ENCODE data around the gene HMG20A.

The HMG20A gene

DNA sequence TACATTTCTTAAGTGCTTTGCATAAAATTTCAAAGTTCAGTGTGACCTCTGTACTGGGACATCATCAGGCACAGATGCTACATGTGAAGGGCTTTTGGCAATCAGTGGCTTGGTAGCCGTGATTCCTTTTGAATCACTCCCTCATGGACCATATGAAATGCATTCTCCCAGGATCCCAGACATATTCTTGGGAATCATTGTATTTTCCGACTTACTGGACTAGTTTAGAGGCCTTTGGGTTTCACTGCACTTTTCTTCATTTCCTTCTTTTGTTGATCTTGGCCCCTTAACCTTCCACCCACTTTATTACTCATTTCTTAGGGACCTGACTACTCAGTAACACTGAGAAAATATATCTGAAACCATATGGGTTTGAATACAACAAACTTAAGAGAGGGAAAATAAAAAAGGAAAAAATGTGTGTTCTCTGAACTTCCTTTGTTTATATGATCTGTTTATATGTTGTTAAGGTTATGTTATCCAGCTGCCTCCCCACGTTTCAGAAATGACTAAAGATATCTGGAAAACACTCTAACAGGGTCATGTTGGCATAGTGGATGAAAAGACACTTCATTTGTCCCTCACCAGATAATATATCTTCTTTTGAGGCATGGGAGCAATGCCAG, 35.1 kb downstream of the HMG20A start:
- H3K4me3 ChIP-seq (ENCODE audit: low read depth in 1 of 5, low read length in 5 of 5) = no peak overlapping the region
- H3K36me3 ChIP-seq (ENCODE audit: control insufficient read depth in 5 of 5, insufficient read depth in 5 of 5, low read length in 5 of 5) = peaks cover 0 to 22% (median 3%) of the 10 kb centered on the region in 5 donors
- H3K27me3 ChIP-seq (ENCODE audit: control insufficient read depth in 5 of 5, insufficient read depth in 4 of 5, low read length in 5 of 5) = no peaks in the 10 kb centered on the region
- H3K27ac ChIP-seq (ENCODE audit: low read depth, low read length) = peak overlapping the region; percentile 66
- H3K9ac ChIP-seq (ENCODE audit: low read length in 5 of 5) = peak overlapping the region in 2 of 5 donors; percentile 1 to 19
- peaks cover 0 to 27% (median 21%) of the 10 kb centered on the region in 5 donors for H3K4me1 ChIP-seq (ENCODE audit: control insufficient read depth in 5 of 5, insufficient read depth in 5 of 5, low read length in 5 of 5)
- H3K9me3 ChIP-seq (ENCODE audit: control insufficient read depth in 5 of 5, low read length in 5 of 5) = no peaks in the 10 kb centered on the region

GRCh38 chr15:77456746-77457145, 36.1 kb downstream of the HMG20A start:
- Histone ChIP-seq H3K4me3 (ENCODE audit: low read depth in 1 of 5, low read length in 5 of 5) (no peak overlapping the region), H3K36me3 (ENCODE audit: control insufficient read depth in 5 of 5, insufficient read depth in 5 of 5, low read length in 5 of 5) (peaks cover 0 to 18% (median 3%) of the 10 kb centered on the region in 5 donors), H3K4me1 (ENCODE audit: control insufficient read depth in 5 of 5, insufficient read depth in 5 of 5, low read length in 5 of 5) (peaks cover 0 to 27% (median 24%) of the 10 kb centered on the region in 5 donors), H3K27ac (ENCODE audit: low read depth, low read length) (peak overlapping the region; percentile 66), H3K27me3 (ENCODE audit: control insufficient read depth in 5 of 5, insufficient read depth in 4 of 5, low read length in 5 of 5) (no peaks in the 10 kb centered on the region), H3K9me3 (ENCODE audit: control insufficient read depth in 5 of 5, low read length in 5 of 5) (no peaks in the 10 kb centered on the region), H3K9ac (ENCODE audit: low read length in 5 of 5) (no peak overlapping the region)

DNA sequence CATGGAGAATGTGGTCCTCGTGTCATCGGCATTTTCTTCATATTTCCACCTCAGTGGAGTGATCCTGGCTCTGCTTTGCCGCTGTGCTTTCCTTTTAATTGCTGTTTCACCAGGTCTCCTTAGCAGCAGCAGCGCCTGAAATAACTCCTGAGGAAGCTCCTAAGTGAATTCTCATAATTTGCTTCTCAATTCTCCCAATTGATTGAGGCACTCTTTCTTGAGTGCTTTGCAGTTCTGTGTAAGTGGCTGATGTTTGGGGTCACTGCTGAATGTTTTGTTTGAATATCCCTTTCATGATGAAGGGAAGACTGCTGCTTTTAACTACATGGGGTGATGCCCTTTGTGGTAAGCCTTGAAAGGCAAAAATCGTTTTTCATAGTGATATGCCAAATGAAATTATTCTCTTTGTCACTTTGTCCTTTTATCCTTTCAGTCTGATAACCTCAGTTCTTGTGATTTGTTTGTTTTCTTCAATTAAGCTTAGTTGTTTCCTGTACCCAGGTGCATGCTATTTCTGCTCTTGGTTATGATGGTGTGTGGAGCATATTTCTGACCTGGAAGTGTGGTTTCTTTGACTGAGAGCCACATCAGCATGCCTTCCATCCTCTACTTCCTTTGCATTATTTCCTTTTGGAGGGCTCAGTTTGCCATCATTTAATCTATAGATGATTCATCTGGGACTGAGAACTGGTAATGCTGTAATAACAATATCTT, 36.7 kb downstream of the HMG20A start:
- Histone ChIP-seq H3K36me3 (ENCODE audit: control insufficient read depth in 5 of 5, insufficient read depth in 5 of 5, low read length in 5 of 5) (peaks cover 0 to 18% (median 3%) of the 10 kb centered on the region in 5 donors), H3K4me3 (ENCODE audit: low read depth in 1 of 5, low read length in 5 of 5) (no peak overlapping the region), H3K9ac (ENCODE audit: low read length in 5 of 5) (no peak overlapping the region), H3K4me1 (ENCODE audit: control insufficient read depth in 5 of 5, insufficient read depth in 5 of 5, low read length in 5 of 5) (peaks cover 0 to 30% (median 26%) of the 10 kb centered on the region in 5 donors), H3K27ac (ENCODE audit: low read depth, low read length) (no peak overlapping the region), H3K27me3 (ENCODE audit: control insufficient read depth in 5 of 5, insufficient read depth in 4 of 5, low read length in 5 of 5) (no peaks in the 10 kb centered on the region), H3K9me3 (ENCODE audit: control insufficient read depth in 5 of 5, low read length in 5 of 5) (no peaks in the 10 kb centered on the region)

- no peaks in the 10 kb centered on the region for H3K27me3 ChIP-seq (ENCODE audit: control insufficient read depth in 5 of 5, insufficient read depth in 4 of 5, low read length in 5 of 5)
- H3K9me3 ChIP-seq (ENCODE audit: control insufficient read depth in 5 of 5, low read length in 5 of 5) = no peaks in the 10 kb centered on the region
- peaks cover 0 to 18% (median 3%) of the 10 kb centered on the region in 5 donors for H3K36me3 ChIP-seq (ENCODE audit: control insufficient read depth in 5 of 5, insufficient read depth in 5 of 5, low read length in 5 of 5)
- H3K4me1 ChIP-seq (ENCODE audit: control insufficient read depth in 5 of 5, insufficient read depth in 5 of 5, low read length in 5 of 5) = peaks cover 0 to 31% (median 26%) of the 10 kb centered on the region in 5 donors
- H3K27ac ChIP-seq (ENCODE audit: low read depth, low read length) = no peak overlapping the region
- no peak overlapping the region for H3K4me3 ChIP-seq (ENCODE audit: low read depth in 1 of 5, low read length in 5 of 5)
- no peak overlapping the region for H3K9ac ChIP-seq (ENCODE audit: low read length in 5 of 5)
Measured at GRCh38 chr15:77457905-77458265, 37.2 kb downstream of the HMG20A start.

DNA sequence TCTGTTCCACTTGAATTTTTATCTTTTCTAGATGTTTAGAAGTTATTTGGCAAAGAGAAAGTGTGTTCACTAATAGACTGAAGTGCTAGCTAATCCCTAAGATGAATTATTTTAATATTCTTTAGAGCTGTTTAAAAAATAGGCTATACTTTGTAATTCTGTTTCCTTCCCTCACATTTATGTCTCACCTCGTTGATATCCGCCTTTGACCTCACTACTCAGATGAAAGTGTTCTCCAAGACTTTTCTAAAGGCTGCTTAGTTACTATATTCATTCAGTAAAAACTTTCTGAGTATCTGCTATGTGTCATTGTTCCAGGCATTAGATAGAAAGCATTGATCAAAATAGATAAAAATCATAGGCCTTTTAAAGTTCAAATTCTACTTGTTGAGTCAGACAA, 38.3 kb downstream of the HMG20A start:
- Histone ChIP-seq H3K4me3 (ENCODE audit: low read depth in 1 of 5, low read length in 5 of 5) (no peak overlapping the region), H3K9ac (ENCODE audit: low read length in 5 of 5) (no peak overlapping the region), H3K4me1 (ENCODE audit: control insufficient read depth in 5 of 5, insufficient read depth in 5 of 5, low read length in 5 of 5) (peaks cover 0 to 31% (median 26%) of the 10 kb centered on the region in 5 donors), H3K27ac (ENCODE audit: low read depth, low read length) (no peak overlapping the region), H3K9me3 (ENCODE audit: control insufficient read depth in 5 of 5, low read length in 5 of 5) (no peaks in the 10 kb centered on the region), H3K27me3 (ENCODE audit: control insufficient read depth in 5 of 5, insufficient read depth in 4 of 5, low read length in 5 of 5) (no peaks in the 10 kb centered on the region), H3K36me3 (ENCODE audit: control insufficient read depth in 5 of 5, insufficient read depth in 5 of 5, low read length in 5 of 5) (peaks cover 0 to 27% (median 5%) of the 10 kb centered on the region in 5 donors)

- Histone ChIP-seq H3K36me3 (ENCODE audit: control insufficient read depth in 5 of 5, insufficient read depth in 5 of 5, low read length in 5 of 5) (peaks cover 9 to 35% (median 16%) of the 10 kb centered on the region in 5 donors), H3K9ac (ENCODE audit: low read length in 5 of 5) (no peak overlapping the region), H3K9me3 (ENCODE audit: control insufficient read depth in 5 of 5, low read length in 5 of 5) (no peaks in the 10 kb centered on the region), H3K27me3 (ENCODE audit: control insufficient read depth in 5 of 5, insufficient read depth in 4 of 5, low read length in 5 of 5) (no peaks in the 10 kb centered on the region), H3K4me3 (ENCODE audit: low read depth in 1 of 5, low read length in 5 of 5) (no peak overlapping the region), H3K27ac (ENCODE audit: low read depth, low read length) (no peak overlapping the region), H3K4me1 (ENCODE audit: control insufficient read depth in 5 of 5, insufficient read depth in 5 of 5, low read length in 5 of 5) (peaks cover 0 to 16% (median 14%) of the 10 kb centered on the region in 5 donors)
Measured at GRCh38 chr15:77461486-77461885, 40.8 kb downstream of the HMG20A start.

DNA sequence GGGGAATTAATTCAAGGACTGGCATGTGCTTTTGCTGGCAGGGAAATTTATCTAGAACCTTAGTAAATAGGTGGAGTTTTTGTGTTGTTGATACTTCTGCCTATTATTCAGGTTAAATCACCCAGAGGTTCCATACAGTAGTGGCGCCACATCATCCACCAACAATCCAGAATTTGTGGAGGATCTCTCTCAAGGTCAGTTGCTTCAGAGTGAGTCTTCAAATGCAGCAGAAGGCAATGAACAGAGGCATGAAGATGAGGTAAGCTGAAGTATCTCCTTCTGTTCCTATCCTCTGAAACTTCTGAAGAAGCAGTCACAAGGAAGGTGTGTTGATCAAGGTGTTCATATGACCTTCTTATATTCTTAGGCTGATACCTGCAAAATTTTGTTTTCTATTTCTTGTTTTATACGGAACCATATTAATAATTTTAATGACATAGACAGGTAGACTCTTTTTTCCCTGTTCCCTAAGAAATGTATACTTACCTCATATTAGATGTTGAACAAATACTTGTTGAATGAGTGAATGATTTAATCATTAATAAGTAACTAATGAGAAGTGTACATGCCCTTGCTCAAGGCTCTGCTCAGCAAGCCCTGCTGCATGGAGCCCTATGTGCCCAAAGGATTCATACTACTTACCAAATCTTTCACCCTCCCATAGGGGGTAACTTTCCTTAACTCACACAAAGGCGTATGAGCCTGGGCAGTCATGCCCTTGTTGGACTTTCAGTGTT, 43.6 kb downstream of the HMG20A start:
- no peaks in the 10 kb centered on the region for H3K27me3 ChIP-seq (ENCODE audit: control insufficient read depth in 5 of 5, insufficient read depth in 4 of 5, low read length in 5 of 5)
- H3K4me1 ChIP-seq (ENCODE audit: control insufficient read depth in 5 of 5, insufficient read depth in 5 of 5, low read length in 5 of 5) = peaks cover 0 to 9% (median 5%) of the 10 kb centered on the region in 5 donors
- H3K36me3 ChIP-seq (ENCODE audit: control insufficient read depth in 5 of 5, insufficient read depth in 5 of 5, low read length in 5 of 5) = peaks cover 17 to 41% (median 24%) of the 10 kb centered on the region in 5 donors
- no peak overlapping the region for H3K4me3 ChIP-seq (ENCODE audit: low read depth in 1 of 5, low read length in 5 of 5)
- H3K9me3 ChIP-seq (ENCODE audit: control insufficient read depth in 5 of 5, low read length in 5 of 5) = no peaks in the 10 kb centered on the region
- no peak overlapping the region for H3K9ac ChIP-seq (ENCODE audit: low read length in 5 of 5)
- no peak overlapping the region for H3K27ac ChIP-seq (ENCODE audit: low read depth, low read length)

DNA sequence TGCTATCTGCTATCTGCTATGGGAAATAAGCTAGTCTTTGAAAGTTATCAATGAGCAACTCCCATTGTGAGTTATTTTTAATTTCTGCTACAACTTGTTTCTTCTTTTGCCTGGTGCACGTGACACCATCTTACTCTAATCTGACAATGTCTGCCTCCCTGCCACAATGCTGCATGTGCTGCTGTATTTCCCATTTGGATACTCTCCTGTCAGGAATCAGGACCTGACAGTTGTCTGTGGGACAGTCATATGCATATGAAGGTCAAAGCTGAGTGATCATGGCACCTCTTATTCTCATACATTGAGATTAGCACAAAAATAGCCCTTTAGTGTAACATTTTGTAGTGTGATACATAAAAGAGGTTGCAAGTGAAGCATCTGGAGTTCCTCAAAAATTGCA, 45.8 kb downstream of the HMG20A start:
- H3K27me3 ChIP-seq (ENCODE audit: control insufficient read depth in 5 of 5, insufficient read depth in 4 of 5, low read length in 5 of 5) = no peaks in the 10 kb centered on the region
- H3K36me3 ChIP-seq (ENCODE audit: control insufficient read depth in 5 of 5, insufficient read depth in 5 of 5, low read length in 5 of 5) = peaks cover 17 to 39% (median 30%) of the 10 kb centered on the region in 5 donors
- no peak overlapping the region for H3K27ac ChIP-seq (ENCODE audit: low read depth, low read length)

DNA sequence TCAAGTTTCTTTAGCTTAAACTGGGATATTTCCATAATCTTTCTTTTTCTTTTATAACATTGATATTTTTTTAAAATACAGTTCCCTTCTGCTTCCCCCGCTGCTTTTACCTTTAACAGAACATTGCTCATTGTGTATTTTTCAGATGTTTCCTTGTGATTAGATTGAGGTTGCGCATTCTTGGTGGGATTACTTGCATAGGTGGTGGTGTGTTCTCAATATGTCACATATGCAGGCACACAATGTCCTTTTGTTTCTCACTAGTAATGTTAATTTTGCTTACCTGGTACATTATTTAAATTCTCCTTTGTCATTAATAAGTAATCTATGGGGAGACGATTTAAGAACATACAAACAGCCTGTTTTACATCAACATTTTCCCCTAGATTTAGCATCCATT, 48.2 kb downstream of the HMG20A start:
- no peak overlapping the region for H3K27ac ChIP-seq (ENCODE audit: low read depth, low read length)
- H3K4me1 ChIP-seq (ENCODE audit: control insufficient read depth in 5 of 5, insufficient read depth in 5 of 5, low read length in 5 of 5) = peaks cover 0 to 3% (median 0%) of the 10 kb centered on the region in 5 donors
- H3K4me3 ChIP-seq (ENCODE audit: low read depth in 1 of 5, low read length in 5 of 5) = no peak overlapping the region
- no peaks in the 10 kb centered on the region for H3K27me3 ChIP-seq (ENCODE audit: control insufficient read depth in 5 of 5, insufficient read depth in 4 of 5, low read length in 5 of 5)
- H3K9me3 ChIP-seq (ENCODE audit: control insufficient read depth in 5 of 5, low read length in 5 of 5) = no peaks in the 10 kb centered on the region
- peaks cover 25 to 48% (median 39%) of the 10 kb centered on the region in 5 donors for H3K36me3 ChIP-seq (ENCODE audit: control insufficient read depth in 5 of 5, insufficient read depth in 5 of 5, low read length in 5 of 5)
- no peak overlapping the region for H3K9ac ChIP-seq (ENCODE audit: low read length in 5 of 5)

More for the DNA sequence above, 45.8 kb downstream of the HMG20A start:
- Histone ChIP-seq H3K4me3 (ENCODE audit: low read depth in 1 of 5, low read length in 5 of 5) (no peak overlapping the region), H3K9ac (ENCODE audit: low read length in 5 of 5) (no peak overlapping the region), H3K9me3 (ENCODE audit: control insufficient read depth in 5 of 5, low read length in 5 of 5) (no peaks in the 10 kb centered on the region), H3K4me1 (ENCODE audit: control insufficient read depth in 5 of 5, insufficient read depth in 5 of 5, low read length in 5 of 5) (peaks cover 0 to 7% (median 4%) of the 10 kb centered on the region in 5 donors)

DNA sequence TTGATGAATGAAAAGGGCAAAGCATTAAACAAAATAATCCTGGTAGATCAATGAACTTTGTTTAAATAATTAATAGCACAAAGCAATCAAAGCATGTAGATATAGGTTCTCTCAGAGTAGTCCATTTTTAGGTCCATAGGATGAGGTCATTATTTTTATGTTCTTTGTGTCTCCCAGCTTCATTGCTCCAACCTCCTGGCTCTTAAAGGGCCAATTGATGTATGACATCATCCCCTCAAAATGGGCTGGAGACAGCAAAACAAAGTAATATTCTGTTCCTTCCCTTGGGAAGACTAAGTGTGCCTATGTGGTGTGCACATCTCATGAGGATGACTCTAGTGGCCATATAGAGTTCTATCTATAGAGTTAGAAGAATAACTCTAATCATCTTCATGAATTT, 49.5 kb downstream of the HMG20A start:
- no peak overlapping the region for H3K27ac ChIP-seq (ENCODE audit: low read depth, low read length)

More for the DNA sequence above, 49.5 kb downstream of the HMG20A start:
- Histone ChIP-seq H3K4me3 (ENCODE audit: low read depth in 1 of 5, low read length in 5 of 5) (no peak overlapping the region), H3K36me3 (ENCODE audit: control insufficient read depth in 5 of 5, insufficient read depth in 5 of 5, low read length in 5 of 5) (peaks cover 18 to 40% (median 31%) of the 10 kb centered on the region in 5 donors), H3K27me3 (ENCODE audit: control insufficient read depth in 5 of 5, insufficient read depth in 4 of 5, low read length in 5 of 5) (no peaks in the 10 kb centered on the region), H3K4me1 (ENCODE audit: control insufficient read depth in 5 of 5, insufficient read depth in 5 of 5, low read length in 5 of 5) (peaks cover 0 to 10% (median 6%) of the 10 kb centered on the region in 5 donors), H3K9ac (ENCODE audit: low read length in 5 of 5) (no peak overlapping the region), H3K9me3 (ENCODE audit: control insufficient read depth in 5 of 5, low read length in 5 of 5) (no peaks in the 10 kb centered on the region)
